Hematopoietic multipotent progenitor cell treated with erythropoietin and hydrocortisone succinate and interleukin-3 and kit ligand, for 17 days (in vitro differentiated cells): ENCODE data around the gene NTM.

Experiments used
- DNase-seq: peaks from one replicate; pipeline ENCODE4 v3.0.0-alpha.2; 2015; ENCODE audit warnings: low spot score

NTM gene

GRCh38 chr11:132008226-132008625 is 637.8 kb downstream of the NTM start:
- DNase-seq, result no peak

- DNase-seq, result no peak
Observed at GRCh38 chr11:132008872-132009271, 638.5 kb downstream of the NTM start.

GRCh38 chr11:132020001-132020400 is 649.6 kb downstream of the NTM start:
- DNase-seq, result no peak

- no peak for DNase-seq
Observed at GRCh38 chr11:132022285-132022684, 651.9 kb downstream of the NTM start.

GRCh38 chr11:132022733-132023478 is 652.5 kb downstream of the NTM start:
- DNase-seq, result no peak

GRCh38 chr11:132024587-132025295 is 654.3 kb downstream of the NTM start:
- DNase-seq, result no peak

- no peak for DNase-seq
Observed at GRCh38 chr11:132026746-132027145, 656.3 kb downstream of the NTM start.

- no peak for DNase-seq
Observed at GRCh38 chr11:132028380-132029240, 658.2 kb downstream of the NTM start.

GRCh38 chr11:132030896-132031295 is 660.5 kb downstream of the NTM start:
- no peak for DNase-seq

- DNase-seq, result no peak
Observed at GRCh38 chr11:132032555-132032954, 662.1 kb downstream of the NTM start.

- DNase-seq, result no peak
Observed at GRCh38 chr11:132033051-132033450, 662.6 kb downstream of the NTM start.

GRCh38 chr11:132035228-132035627 is 664.8 kb downstream of the NTM start:
- no peak for DNase-seq

- no peak for DNase-seq
Observed at GRCh38 chr11:132035766-132036165, 665.4 kb downstream of the NTM start.

- DNase-seq, result no peak
Observed at GRCh38 chr11:132036220-132036619, 665.8 kb downstream of the NTM start.

- no peak for DNase-seq
Observed at GRCh38 chr11:132036746-132037466, 666.5 kb downstream of the NTM start.

GRCh38 chr11:132037467-132037862 is 667.0 kb downstream of the NTM start:
- no peak for DNase-seq

- DNase-seq, result no peak
Observed at GRCh38 chr11:132037956-132038355, 667.5 kb downstream of the NTM start.

GRCh38 chr11:132039521-132039920 is 669.1 kb downstream of the NTM start:
- DNase-seq, result no peak

- no peak for DNase-seq
Observed at GRCh38 chr11:132042296-132042695, 671.9 kb downstream of the NTM start.

- DNase-seq, result no peak
Observed at GRCh38 chr11:132043714-132044113, 673.3 kb downstream of the NTM start.

- no peak for DNase-seq
Observed at GRCh38 chr11:132045107-132045506, 674.7 kb downstream of the NTM start.

- no peak for DNase-seq
Observed at GRCh38 chr11:132046288-132046865, 676.0 kb downstream of the NTM start.
